GM21723 (cell line): ENCODE data around the gene CDCA8.
"Not testable (repeated sequence)": the region's sequence is repeated elsewhere in the genome, so short reads cannot be mapped to it uniquely, and the experiment has no call there.

Experiments
- ATAC-seq: cut with Tn5 transposase; IDR thresholded peaks from one replicate; pipeline ENCODE4 v1.9.1; 2021; ENCODE audit warnings: mild to moderate bottlenecking, moderate library complexity; ENCODE audit not compliant: unreplicated experiment

Gene CDCA8

GRCh38 chr1:37732111-37732780 lies 39.9 kb downstream of the CDCA8 start:
- no peak for ATAC-seq

DNA sequence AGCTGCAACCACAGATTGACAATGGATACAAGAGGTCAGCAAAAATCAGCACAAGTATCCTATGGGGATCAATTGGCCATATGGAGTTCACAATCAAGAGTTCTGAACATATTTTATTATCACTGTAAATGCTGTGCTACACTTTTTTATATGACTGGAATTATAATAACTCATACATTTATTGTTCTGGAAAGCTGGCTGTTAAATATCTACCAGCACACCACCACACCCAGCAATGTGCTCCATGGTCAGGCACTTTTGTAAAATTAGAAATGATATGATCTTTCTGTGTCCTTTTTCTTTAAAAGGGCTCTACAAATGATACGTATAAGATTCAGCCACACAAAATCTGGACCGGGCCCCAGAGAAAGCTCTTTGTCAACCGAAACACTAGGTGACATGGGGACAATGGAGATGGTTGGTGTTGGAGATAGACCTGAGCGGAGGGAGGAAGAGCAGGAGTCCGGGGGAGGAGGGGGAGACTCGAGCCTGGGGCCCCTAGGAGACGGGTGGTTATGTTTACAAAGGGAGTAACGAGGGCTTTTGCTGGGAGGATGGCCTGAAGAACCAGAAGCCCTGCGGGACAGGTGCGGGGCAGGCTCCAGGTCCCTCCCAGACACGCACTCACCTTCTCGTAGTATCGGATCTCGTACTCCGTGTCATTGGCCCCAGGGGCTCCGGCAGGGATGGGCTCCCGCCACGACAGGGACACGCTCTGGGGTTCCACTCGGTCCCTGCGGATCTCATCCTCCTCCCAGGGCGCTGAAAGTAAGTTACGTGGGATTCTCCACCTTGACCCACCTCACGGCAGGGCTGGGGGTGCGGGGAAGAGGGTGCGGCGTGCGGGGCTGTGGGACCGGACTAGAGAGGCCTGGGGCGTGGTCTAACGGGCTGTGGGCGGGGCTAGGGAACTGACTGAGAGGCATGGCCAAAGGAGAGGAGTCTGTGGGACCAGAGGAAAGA lies 42.6 kb downstream of the CDCA8 start:
- no peak for ATAC-seq

DNA sequence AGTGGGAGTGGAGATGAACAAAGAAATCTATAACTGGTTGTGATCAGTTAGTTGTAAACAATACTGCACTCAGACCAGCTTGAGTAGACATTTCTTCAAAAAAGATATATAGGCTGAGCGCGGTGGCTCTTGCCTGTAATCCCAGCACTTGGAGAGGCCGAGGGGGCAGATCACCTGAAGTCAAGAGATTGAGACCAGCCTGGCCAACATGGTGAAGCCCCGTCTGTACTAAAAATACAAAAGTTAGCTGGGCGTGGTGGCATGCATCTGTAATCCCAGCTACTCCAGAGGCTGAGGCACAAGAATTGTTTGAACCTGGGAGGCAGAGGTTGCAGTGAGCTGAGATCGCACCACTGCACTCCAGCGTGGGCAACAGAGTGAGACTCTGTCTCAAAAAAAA lies 45.7 kb downstream of the CDCA8 start:
- ATAC-seq: not testable (repeated sequence)

DNA sequence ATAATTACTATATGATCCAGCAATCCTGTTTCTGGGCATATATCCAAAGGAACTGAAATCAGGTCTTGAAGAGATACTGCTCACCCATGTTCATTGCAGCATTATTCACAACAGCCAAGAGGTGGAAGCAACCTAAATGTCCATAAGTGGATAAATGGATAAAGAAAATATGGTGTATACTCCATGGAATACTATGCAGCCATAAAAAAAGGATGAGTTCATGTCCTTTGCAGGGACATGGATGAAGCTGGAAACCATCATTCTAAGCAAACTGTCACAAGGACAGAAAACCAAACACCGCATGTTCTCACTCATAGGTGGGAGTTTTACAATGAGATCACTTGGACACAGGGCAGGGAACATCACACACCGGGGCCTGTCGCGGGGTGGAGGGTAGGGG lies 46.3 kb downstream of the CDCA8 start:
- ATAC-seq: not testable (repeated sequence)

DNA sequence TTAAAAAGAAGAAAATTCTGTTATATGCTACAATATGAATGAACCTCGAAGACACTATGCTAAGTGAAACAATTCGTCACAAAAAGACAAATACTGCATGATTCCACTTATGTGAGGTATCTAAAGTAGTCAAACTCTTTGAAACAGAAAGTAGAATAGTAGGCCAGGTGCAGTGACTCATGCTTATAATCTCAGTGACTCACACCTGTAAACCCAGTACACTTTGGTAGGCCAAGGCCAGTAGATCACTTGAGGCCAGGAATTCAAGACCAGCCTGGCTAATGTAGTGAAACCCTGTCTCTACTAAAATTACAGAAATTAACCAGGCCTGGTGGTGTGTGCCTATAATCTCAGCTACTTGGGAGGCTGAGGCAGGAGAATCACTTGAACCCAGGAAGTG lies 46.9 kb downstream of the CDCA8 start:
- ATAC-seq: no peak

DNA sequence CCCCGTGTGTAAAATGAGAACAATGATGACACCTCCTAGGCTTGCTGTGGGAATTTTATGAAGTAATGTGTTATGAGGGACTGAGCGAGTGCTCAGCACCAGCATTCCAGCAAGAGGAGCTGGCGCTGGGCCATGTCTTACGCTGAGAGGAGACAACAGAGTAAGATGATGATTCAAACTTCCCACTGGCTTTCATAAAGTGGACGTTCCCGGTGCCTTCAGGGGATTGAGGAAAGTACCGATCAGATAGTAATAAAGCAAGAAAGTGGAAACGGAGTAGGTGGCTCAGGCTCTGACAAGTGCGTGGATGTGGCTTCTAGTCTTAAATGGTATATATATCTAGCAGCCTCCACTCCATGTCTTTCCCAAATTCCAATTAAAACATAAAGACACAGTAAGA lies 48.8 kb downstream of the CDCA8 start:
- ATAC-seq: no peak

- no peak for ATAC-seq
Measured at GRCh38 chr1:37741662-37742061, 49.3 kb downstream of the CDCA8 start.

DNA sequence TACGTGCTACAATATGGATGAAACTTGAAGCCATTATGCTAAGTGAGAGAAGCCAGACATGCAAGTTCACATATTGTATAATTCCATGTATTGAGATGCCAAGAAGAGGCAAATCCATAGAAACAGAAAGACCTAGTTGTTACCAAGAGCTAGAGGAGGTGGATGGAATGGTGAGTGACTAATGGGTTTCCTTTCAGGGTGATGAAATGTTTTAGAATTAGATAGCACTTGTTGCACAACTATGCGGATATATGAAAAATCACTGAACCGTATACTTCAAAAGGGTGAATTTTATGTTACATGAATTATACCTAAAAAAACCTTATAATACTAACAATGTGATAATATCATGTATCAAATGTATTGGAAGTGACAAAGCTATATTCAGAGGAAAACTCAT lies 54.5 kb downstream of the CDCA8 start:
- no peak for ATAC-seq

DNA sequence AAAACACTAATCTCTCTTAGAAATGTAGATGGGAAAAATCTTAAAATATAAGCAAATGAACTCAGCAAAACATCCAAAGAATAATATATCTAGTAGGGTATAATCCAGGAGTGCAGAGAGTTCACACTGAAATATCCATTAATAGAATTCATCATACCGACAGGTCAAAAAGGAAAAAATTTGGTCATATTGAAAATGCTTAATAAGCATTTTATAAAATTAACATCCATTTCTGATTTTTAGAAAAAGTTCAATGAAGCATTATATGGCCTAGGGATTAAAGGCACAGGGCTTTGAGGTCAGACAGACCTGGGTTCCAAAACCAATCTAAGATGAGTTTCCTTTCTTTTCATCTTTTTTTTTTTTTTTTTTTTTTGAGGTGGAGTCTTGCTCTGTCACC lies 56.2 kb downstream of the CDCA8 start:
- ATAC-seq: no peak

DNA sequence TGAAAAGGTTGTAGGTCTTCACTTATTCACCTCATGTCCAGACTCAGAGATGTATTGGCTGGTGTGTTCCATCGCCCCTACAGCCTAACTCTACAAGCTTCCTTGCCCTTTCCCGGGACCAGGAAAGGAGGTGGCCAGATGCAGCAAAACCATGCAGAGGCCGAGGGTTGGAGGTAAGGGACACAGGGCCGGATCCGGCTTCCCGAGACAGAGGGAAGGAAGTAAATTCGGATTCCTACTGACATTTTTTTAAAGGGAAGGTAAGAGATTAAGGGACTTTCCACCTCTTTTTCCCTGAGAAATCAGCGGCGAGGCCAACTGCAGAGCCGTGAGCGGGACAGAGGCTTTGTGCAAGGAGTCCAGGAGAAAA lies 59.9 kb downstream of the CDCA8 start:
- no peak for ATAC-seq

DNA sequence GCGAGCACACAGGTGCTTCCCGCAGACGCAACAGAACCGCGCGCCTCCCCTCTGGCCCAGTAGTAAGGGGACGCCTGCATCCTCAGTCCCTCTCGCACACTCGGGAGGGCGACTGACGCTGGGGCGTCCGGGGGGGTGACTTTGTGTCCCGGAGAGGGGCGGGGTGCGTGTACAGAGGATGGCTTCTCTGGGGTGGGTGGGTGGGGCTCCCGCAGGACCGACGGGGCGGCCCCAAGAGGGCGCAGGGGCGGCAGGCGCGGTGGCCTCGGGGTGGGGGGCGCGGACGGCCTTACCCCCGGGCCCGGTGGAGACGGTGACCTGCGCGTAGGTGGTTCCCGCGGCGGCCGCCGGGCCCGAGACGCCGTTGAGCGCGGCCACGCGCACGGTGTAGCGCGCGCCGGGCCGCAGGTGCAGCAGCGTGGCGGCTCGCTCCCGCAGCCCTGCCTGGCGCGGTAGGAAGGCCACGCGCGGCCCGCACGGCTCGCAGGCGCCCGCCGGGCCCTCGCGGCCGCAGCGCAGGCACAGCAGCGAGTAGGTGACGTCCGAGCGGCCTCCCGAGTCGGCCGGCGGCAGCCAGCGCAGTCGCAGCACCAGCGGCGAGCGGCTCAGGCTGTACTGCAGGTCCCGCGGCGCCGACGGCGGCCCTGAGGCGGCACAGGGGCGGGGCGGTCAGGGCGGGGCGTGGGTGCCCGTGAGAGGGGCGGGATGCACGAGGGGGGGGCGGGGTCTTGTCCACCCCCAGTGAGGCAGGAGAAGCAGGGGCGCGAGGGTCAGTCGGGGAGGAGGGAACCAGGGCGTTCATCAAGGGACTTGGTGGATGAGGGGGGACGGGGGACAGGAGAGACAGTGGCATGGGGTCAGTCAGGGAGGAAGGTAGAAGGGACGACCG lies 60.5 kb downstream of the CDCA8 start:
- no peak for ATAC-seq

- ATAC-seq: no peak
Measured at GRCh38 chr1:37753473-37754321, 61.4 kb downstream of the CDCA8 start.

DNA sequence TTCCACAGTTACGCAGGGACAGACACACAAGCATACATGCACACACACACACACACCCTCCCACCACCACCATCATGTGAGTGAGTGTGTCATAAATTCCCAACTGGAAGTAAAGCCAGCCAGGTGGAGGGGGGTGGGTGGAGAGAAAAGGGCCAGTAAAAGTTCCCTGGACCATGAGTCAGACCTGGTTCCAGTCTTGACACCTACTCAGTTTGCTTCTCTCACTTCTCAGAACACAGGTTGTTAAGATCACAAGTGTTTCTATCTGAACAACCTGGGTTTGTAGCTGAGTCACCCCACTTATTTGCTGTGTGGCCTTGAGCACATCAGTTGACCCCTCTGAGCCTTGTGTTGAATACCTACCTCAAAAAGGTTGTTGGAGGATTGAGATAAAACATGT lies 63.0 kb downstream of the CDCA8 start:
- ATAC-seq: no peak

DNA sequence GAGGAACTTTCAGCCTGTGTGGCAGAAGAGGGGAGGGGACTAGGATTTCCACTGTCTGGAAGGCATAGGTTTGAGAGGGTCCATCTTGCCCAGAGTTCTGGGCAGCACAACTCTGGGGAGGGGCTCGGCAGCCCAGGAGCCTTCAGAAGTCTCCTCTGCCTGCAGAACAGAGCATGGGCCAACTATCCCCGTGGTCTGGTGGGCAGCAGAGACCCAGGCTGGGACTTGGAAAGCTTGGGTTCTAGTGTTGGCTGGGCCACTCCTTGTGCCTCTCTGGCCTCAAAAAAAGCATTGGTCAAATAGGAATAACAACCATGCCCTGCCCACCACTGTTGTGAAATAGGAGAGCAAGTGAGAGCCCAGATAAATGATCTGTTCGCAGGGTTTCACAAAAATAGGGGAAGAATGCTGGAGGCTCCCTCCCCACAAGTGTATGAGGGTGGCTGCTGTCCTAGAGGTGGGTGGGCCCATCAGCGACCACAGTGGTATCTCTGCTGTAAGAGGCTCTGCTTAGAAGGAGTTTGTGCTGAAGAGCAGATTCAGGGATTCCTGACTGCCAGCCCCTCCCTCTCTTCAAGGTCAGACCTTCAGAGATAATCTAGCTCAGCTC lies 63.7 kb downstream of the CDCA8 start:
- ATAC-seq: no peak
